GM19463 (cell line): ENCODE measurements around the gene RNF144B.
"Not testable (repeated sequence)": the region's sequence is repeated elsewhere in the genome, so short reads cannot be mapped to it uniquely, and the experiment has no call there.

ENCODE experiments used
- ATAC-seq: cut with Tn5 transposase; IDR thresholded peaks from one replicate; pipeline ENCODE4 v1.9.1; 2021; ENCODE audit warnings: mild to moderate bottlenecking, moderate library complexity; ENCODE audit not compliant: unreplicated experiment

RNF144B gene

DNA sequence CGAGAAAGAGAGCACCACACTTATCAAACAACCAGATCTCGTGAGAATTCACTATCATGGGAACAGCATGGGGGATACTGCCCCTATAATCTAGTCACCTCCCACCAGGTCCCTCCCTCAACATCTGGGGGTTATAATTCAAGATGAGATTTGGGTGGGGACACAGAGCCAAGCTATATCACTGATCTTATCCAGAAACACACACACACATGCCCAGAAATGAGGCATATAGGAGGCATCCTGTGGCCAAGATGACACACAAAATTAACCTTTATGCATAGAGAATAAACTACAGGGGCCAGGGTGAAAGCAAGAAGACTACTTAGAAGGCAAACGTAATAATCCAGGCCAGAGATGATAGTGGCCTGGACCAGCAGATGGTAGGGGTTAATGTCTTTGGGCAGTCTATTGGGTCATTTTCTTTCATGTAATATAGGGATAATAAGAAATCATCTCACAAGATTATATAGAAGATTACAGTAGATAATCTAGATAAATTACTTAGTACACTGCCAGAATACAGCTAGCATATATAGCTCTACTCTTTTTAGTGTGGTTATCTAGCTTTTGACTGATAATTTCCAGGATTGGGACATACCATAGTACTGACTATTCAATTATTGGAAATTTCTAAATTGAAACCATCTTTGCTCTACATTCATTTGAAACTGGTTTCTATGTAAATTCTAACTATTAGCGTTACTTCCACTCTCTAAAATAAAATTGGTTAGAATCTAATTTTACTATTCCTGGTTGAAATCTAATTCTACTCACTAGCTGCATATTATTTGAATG is 20.0 kb downstream of the RNF144B start:
- ATAC-seq, result no peak

DNA sequence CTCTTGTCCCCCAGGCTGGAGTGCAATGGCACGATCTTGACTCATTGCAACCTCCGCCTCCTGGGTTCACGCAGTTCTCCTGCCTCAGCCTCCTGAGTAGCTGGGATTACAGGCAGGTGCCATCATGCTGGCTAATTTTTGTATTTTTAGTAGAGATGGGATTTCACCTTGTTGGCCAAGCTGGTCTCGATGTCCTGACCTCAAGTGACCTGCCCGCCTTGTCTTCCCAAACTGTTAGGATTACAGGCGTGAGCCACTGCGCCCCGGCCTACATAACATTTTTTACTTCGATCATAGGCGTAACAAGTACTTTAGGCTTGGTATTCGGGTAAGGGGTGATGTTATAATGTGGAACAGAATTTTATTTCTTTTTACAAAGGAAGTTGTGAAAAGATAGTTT is 22.5 kb downstream of the RNF144B start:
- not testable (repeated sequence) for ATAC-seq

DNA sequence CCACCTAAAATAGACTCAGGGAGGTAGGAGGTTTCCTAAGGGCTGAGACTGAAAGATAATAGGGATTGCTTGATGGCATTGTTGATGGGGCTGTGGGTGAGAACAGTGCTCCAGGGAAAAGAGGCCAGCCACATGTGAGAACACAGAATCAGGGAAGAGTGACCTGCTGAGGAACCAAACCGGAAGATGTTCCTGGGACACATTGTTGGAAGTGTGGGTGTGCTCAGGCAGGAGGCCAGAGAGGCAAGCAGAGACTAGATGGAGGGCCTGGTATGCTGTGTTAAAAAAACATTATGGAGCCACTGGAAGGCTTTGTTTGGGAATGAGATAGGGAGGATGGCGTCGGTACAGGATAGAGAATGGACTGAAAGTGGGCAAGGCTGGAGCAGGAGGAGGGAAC is 23.3 kb downstream of the RNF144B start:
- ATAC-seq, result no peak

- ATAC-seq, result no peak
Observed at GRCh38 chr6:18412068-18412467, 24.9 kb downstream of the RNF144B start.

GRCh38 chr6:18412644-18413043 is 25.5 kb downstream of the RNF144B start:
- no peak for ATAC-seq

DNA sequence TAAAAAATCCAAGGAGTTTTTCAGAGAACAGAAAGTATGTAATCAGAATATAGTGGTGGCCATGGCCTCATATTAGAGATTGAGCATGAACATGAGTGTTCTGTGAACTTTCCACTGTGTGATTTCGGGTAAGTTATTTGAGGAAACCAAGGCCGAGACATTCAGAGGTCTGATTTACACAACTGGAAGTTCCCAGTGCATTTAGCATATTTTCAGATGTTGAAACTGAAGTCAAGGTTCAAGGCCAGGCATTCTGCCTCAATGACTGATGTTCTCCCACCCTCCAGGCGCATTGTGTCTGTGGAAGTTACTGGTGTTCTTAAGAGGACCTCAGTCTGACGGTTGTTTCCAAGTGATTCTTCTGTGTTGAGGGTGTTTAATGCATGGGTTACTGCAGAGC is 26.2 kb downstream of the RNF144B start:
- ATAC-seq, result no peak

GRCh38 chr6:18414116-18414515 is 27.0 kb downstream of the RNF144B start:
- no peak for ATAC-seq

GRCh38 chr6:18415207-18415606 is 28.1 kb downstream of the RNF144B start:
- ATAC-seq, result no peak

GRCh38 chr6:18415671-18416340 is 28.7 kb downstream of the RNF144B start:
- no peak for ATAC-seq

GRCh38 chr6:18416341-18416679 is 29.2 kb downstream of the RNF144B start:
- ATAC-seq, result no peak

DNA sequence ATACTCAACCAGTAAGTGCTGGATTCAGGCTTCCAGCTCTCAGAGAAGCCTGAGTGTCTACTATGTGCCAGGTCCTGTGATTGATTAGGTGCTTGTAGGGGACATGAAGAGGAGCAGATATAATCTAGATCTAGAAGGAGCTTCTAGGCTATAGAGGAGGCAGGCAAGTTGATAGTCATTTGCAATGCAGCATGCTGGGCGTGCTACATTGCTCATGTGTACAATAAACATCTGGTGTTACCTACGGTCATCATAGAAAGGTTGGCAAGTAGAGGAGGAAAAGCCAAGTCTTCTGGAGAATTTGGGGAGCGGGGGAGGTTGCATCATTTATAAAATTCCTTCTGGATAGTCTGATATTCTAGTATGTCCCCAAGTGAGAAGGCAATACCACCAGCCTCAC is 33.2 kb downstream of the RNF144B start:
- no peak for ATAC-seq

DNA sequence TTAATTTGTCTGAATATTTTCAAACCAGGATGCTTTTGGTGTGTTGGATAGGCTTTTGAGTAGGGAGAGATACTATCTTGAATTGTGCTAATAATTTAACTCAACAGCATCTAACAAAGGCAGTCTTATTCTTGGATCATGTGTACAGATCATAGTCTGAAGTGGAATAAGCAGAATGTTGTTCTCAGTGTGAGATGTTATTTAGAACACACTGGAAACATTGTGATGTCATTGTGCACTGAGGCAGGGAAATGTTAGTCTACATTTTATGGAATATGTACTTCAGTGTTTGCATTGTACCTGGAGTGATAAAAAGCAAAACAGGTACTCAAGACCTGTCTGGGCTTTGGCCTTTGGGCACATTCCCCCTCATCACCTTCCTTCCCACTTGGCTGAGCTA is 35.0 kb downstream of the RNF144B start:
- no peak for ATAC-seq

DNA sequence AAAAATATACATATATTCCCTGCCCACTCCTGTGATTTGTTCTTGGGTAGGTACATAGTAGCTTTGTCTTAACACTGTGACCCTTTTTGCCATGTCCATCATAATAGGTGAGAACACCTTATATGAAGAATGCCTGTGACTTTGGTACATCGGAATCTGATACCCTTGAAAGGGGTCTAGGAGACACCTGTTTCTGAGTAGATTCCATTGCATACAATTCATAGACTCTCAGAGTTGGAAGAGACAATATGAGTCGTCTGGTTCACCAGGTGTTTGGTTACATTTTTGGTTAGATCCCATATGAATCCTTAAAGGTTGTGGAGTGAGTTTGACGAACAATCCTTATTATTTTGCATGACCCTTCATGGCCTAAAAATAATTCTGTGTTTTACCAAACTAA is 36.3 kb downstream of the RNF144B start:
- no peak for ATAC-seq

GRCh38 chr6:18424201-18424600 is 37.1 kb downstream of the RNF144B start:
- ATAC-seq, result no peak

DNA sequence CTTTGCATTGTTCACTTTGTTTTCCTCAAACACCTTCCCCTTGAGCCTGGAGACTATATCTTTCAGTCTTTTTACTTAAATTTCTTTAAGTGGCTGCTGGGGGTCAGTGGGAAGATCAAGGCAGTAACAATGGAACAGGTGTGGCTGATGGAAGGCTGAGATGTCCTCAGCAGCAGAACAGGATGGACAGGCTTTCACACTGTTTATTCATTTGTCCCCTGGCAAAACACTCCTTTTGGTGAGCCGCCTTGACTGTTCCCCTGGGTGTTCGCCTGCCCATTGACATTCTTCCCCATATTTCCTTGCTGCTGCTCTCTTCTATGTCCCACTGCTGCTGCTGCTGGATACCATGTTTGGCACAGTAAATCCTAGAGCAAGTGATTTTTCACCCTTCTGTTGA is 38.1 kb downstream of the RNF144B start:
- ATAC-seq, result no peak

GRCh38 chr6:18427296-18427695 is 40.1 kb downstream of the RNF144B start:
- no peak for ATAC-seq

- no peak for ATAC-seq
Observed at GRCh38 chr6:18429655-18430297, 42.6 kb downstream of the RNF144B start.

DNA sequence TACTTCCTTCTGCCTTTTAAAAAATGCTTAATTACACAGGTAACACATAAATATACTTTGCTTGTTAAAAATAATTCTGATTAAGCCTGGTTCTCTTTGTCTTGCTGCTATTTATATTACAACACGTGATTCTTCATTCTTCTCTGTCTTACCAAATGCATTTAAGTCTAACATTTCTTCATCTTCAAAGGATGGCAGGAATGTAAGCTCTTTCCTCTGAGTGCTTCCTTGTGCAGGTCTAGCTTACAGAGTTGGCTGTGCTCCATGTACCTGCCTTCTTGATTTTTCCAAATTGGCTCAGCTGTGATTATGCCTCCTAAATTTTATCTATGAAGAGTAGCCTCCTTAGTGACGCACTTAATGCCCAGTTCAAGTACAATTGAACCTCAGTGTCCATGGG is 44.4 kb downstream of the RNF144B start:
- no peak for ATAC-seq

- no peak for ATAC-seq
Observed at GRCh38 chr6:18432180-18432579, 45.0 kb downstream of the RNF144B start.

DNA sequence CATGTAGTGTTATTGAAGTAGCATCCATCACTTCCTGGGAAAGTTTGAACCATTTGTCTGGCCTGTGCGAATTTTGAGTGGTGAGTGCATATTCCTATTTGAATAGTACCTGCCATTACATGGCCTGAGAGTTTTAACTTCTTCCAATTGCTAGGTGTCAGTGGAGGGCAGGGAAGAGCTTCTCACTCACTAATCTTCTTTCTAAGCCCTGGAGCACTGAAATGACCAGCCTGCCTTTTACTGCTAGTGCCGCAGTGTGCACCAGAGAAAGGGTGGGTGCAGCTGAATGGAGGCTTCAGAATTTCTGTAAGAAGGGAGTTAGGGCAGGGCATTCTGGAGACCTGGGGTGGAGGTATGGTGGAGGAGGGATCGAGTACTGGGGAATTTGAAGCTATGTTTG is 45.5 kb downstream of the RNF144B start:
- no peak for ATAC-seq

- ATAC-seq, result no peak
Observed at GRCh38 chr6:18433059-18433458, 45.9 kb downstream of the RNF144B start.

GRCh38 chr6:18436341-18436740 is 49.2 kb downstream of the RNF144B start:
- no peak for ATAC-seq
